Fibroblast of lung (primary cell): Measurements from ENCODE around the gene BTBD9. TPM values are rescaled to one million over a fixed set of nuclear protein-coding genes. Genes with fewer than 3 reads are reported as not detected.

Source experiments
- DNase-seq, 2 donors: peaks; one replicate each; pipeline versions ENCODE4 v3.0.0 to v3.0.0-alpha.2; 2010; ENCODE audit warnings: low read depth in 2 of 2
- H2AFZ ChIP-seq: 2 replicates; pipeline ENCODE4 v1.5.1; 2012; ENCODE audit warnings: low read length, control low read depth, inconsistent platforms
- H3K27ac ChIP-seq: 2 replicates; pipeline ENCODE4 v1.5.1; 2011; ENCODE audit warnings: low read length, control low read depth; ENCODE audit not compliant: insufficient read depth
- H3K27me3 ChIP-seq: 2 replicates; pipeline ENCODE4 v1.5.1; 2011; ENCODE audit warnings: mild to moderate bottlenecking, low read length; ENCODE audit not compliant: control insufficient read depth, insufficient read depth
- H3K36me3 ChIP-seq: 2 replicates; pipeline ENCODE4 v1.5.1; 2011; ENCODE audit warnings: low read length; ENCODE audit not compliant: control insufficient read depth, insufficient read depth
- H3K4me1 ChIP-seq: 2 replicates; pipeline ENCODE4 v1.5.1; 2011; ENCODE audit warnings: low read length; ENCODE audit not compliant: control insufficient read depth, insufficient read depth; ENCODE audit errors: extremely low read depth
- H3K4me2 ChIP-seq: 2 replicates; pipeline ENCODE4 v1.5.1; 2011; ENCODE audit warnings: low read length, control low read depth; ENCODE audit not compliant: insufficient read depth; ENCODE audit errors: extremely low read depth
- H3K4me3 ChIP-seq, 4 experiments: fragments of 200-600 bp in 1 of 4; sonication (generic) in 1 of 4; replicated peaks in 1 of 4; 2 replicates each; pipeline ENCODE4 v1.5.1; 2011 to 2016; ENCODE audit warnings: low read length in 4 of 4, low read depth in 3 of 4, mild to moderate bottlenecking in 3 of 4, control low read depth in 2 of 4, inconsistent platforms in 1 of 4, mixed read lengths in 1 of 4; ENCODE audit not compliant: insufficient read depth in 1 of 4; ENCODE audit errors: control extremely low read depth in 1 of 4
- H3K79me2 ChIP-seq: 2 replicates; pipeline ENCODE4 v1.5.1; 2012; ENCODE audit warnings: mild to moderate bottlenecking, low read length, inconsistent platforms; ENCODE audit not compliant: control insufficient read depth, insufficient read depth
- H3K9ac ChIP-seq: 2 replicates; pipeline ENCODE4 v1.5.1; 2011; ENCODE audit warnings: mild to moderate bottlenecking, low read length, control low read depth; ENCODE audit not compliant: insufficient read depth
- H3K9me3 ChIP-seq: 2 replicates; pipeline ENCODE4 v1.5.1; 2012; ENCODE audit warnings: low read depth, low read length; ENCODE audit not compliant: control insufficient read depth, insufficient read depth
- H4K20me1 ChIP-seq: 2 replicates; pipeline ENCODE4 v1.5.1; 2011; ENCODE audit warnings: low read length; ENCODE audit not compliant: control insufficient read depth, insufficient read depth; ENCODE audit errors: extremely low read depth
- CTCF ChIP-seq, 2 donors: IDR thresholded peaks in 1 of 2; conservative IDR thresholded peaks in 1 of 2; 1 replicate in 1 of 2; 2 replicates in 1 of 2; pipeline ENCODE4 v1.5.1; 2011 to 2012; ENCODE audit warnings: low read length in 2 of 2, control low read depth in 1 of 2, inconsistent platforms in 1 of 2, low read depth in 1 of 2, mild to moderate bottlenecking in 1 of 2
- EZH2 ChIP-seq: IDR thresholded peaks from 2 replicates; pipeline ENCODE4 v1.5.1; 2012; ENCODE audit warnings: low read length, control low read depth, mild to moderate bottlenecking; ENCODE audit errors: missing control alignments
- polyA plus RNA-seq, 2 donors: library from polyadenylated mRNA; depleted of rRNA in 1 of 2; stranded (reverse) in 1 of 2; unstranded in 1 of 2; fragments of >200 nt; gene quantifications; 2 replicates each; pipeline ENCODE4 v1.2.1, GENCODE V29; 2011 to 2012; ENCODE audit warnings: missing spikeins in 1 of 2
- total RNA-seq: library from RNA; depleted of rRNA; stranded (reverse); fragments of >200 nt; gene quantifications from 2 replicates; pipeline ENCODE4 v1.2.1, GENCODE V29; 2014

Gene BTBD9
- total and polyA plus RNA-seq, 2 donors (not counting 1 experiment from before 2014, with no cell fraction given), result 7.7 to 13.4 TPM

GRCh38 chr6:38177882-38178583, 461.7 kb downstream of the BTBD9 start:
- Histone ChIP-seq H3K4me3 (no peak overlapping the region), H3K36me3 (no peaks in the 10 kb centered on the region), H2AFZ (no peak overlapping the region), H3K79me2 (no peaks in the 10 kb centered on the region), H3K4me2 (no peak overlapping the region), H3K27ac (no peak overlapping the region), H4K20me1 (no peaks in the 10 kb centered on the region), H3K9ac (no peak overlapping the region), H3K4me1 (no peaks in the 10 kb centered on the region), H3K27me3 (no peaks in the 10 kb centered on the region), H3K9me3 (no peaks in the 10 kb centered on the region)
- DNase-seq, result no peak
- TF ChIP-seq EZH2 (no peak), CTCF (conservative IDR thresholded peaks at IDR 0.05 in 1 of 2, IDR thresholded peaks at IDR 0.05 in 1 of 2; ENCODE audit: low read depth in 1 of 2, low read length in 2 of 2) (no peak)

DNA sequence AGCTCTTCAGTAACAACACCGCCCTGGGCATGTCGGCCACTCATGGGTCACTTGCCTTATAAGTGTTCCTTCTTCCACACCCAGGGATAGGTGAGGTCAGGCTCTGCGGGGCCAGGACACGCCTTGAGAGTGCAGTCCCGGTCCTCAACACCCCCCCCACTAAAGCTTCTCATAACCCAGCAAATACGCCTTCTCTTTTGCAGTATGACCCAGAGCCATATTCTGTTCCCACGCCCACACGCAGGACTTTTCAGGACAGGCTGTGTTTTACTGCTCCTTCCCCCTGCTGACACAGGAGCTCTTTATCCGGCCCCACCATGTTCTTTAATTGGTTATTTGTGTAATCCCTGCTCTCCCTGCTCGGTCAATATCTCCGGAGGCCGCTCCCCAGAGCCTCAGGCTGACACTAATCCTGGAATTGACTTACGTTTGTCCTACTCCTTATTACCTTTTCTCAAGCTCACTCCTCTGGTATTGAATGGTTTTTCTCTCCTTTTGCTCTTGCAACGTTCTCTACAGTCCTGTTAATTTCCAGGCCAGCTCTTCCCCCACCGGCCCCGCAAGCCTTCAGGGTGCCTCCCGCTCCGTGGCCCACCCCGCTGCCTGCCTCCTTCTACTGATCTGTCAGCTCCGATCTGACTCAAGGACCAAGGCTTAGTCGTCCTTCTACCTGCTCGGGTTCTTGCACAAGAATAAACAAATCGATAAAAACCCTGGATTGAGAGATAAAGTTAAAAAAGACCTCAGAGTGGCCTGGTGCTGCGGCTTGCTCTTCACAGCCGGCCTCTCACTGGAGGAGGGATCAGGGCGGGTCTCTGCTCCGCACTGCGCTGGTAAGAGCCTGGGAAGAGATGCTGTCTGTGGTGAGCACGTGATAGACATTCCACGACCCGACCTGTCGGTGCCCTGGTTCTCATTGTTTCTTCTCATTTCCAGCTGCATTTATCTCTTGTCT, 462.7 kb downstream of the BTBD9 start:
- Histone ChIP-seq H3K4me1 (no peaks in the 10 kb centered on the region), H4K20me1 (no peaks in the 10 kb centered on the region), H3K27ac (no peak overlapping the region), H3K9ac (no peak overlapping the region), H3K79me2 (no peaks in the 10 kb centered on the region), H3K4me3 (no peak overlapping the region), H2AFZ (no peak overlapping the region), H3K4me2 (no peak overlapping the region), H3K27me3 (no peaks in the 10 kb centered on the region), H3K36me3 (no peaks in the 10 kb centered on the region), H3K9me3 (no peaks in the 10 kb centered on the region)
- no peak for DNase-seq
- no peak for TF ChIP-seq CTCF (conservative IDR thresholded peaks at IDR 0.05 in 1 of 2, IDR thresholded peaks at IDR 0.05 in 1 of 2; ENCODE audit: low read depth in 1 of 2, low read length in 2 of 2)

GRCh38 chr6:38175786-38176185, 463.9 kb downstream of the BTBD9 start:
- Histone ChIP-seq H3K27ac (no peak overlapping the region), H3K4me1 (no peaks in the 10 kb centered on the region), H3K36me3 (no peaks in the 10 kb centered on the region), H4K20me1 (no peaks in the 10 kb centered on the region), H2AFZ (no peak overlapping the region), H3K4me2 (no peak overlapping the region), H3K79me2 (no peaks in the 10 kb centered on the region), H3K4me3 (no peak overlapping the region), H3K9me3 (no peaks in the 10 kb centered on the region), H3K27me3 (no peaks in the 10 kb centered on the region), H3K9ac (no peak overlapping the region)
- no peak for TF ChIP-seq EZH2
- no peak for TF ChIP-seq CTCF (conservative IDR thresholded peaks at IDR 0.05 in 1 of 2, IDR thresholded peaks at IDR 0.05 in 1 of 2; ENCODE audit: low read depth in 1 of 2, low read length in 2 of 2)
- no peak for DNase-seq
